Colon (tissue), 2 donors: Measurements from ENCODE around the gene DENND6B.
"Not testable (repeated sequence)": the region's sequence is repeated elsewhere in the genome, so short reads cannot be mapped to it uniquely, and the experiment has no call there.

ENCODE experiments used
- FAIRE-seq: peaks from 2 replicates; lab custom pipeline; 2012; peaks lifted over from hg19 to GRCh38; lab: Jason Lieb, UNC
- donor health status: control.
- donor health status: control.

DENND6B gene

GRCh38 chr22:50289151-50289941 lies 37.5 kb downstream of the DENND6B start:
- FAIRE-seq = no peak

GRCh38 chr22:50287731-50288130 lies 39.1 kb downstream of the DENND6B start:
- FAIRE-seq = no peak

GRCh38 chr22:50286701-50287318 lies 40.0 kb downstream of the DENND6B start:
- FAIRE-seq = no peak

GRCh38 chr22:50286275-50286674 lies 40.5 kb downstream of the DENND6B start:
- FAIRE-seq = no peak

- no peak for FAIRE-seq
Measured at GRCh38 chr22:50285568-50286229, 41.1 kb downstream of the DENND6B start.

- FAIRE-seq = no peak
Measured at GRCh38 chr22:50284479-50284878, 42.3 kb downstream of the DENND6B start.

GRCh38 chr22:50283821-50284220 lies 43.0 kb downstream of the DENND6B start:
- no peak for FAIRE-seq

GRCh38 chr22:50282361-50283155 lies 44.3 kb downstream of the DENND6B start:
- FAIRE-seq = no peak

GRCh38 chr22:50281957-50282356 lies 44.9 kb downstream of the DENND6B start:
- FAIRE-seq = no peak

GRCh38 chr22:50281384-50281760 lies 45.4 kb downstream of the DENND6B start:
- FAIRE-seq = no peak

GRCh38 chr22:50280708-50281383 lies 46.0 kb downstream of the DENND6B start:
- FAIRE-seq = no peak

- FAIRE-seq = no peak
Measured at GRCh38 chr22:50280022-50280707, 46.6 kb downstream of the DENND6B start.

GRCh38 chr22:50278956-50279619 lies 47.7 kb downstream of the DENND6B start:
- FAIRE-seq = no peak

- FAIRE-seq = no peak
Measured at GRCh38 chr22:50278461-50278860, 48.4 kb downstream of the DENND6B start.

- no peak for FAIRE-seq
Measured at GRCh38 chr22:50277761-50278160, 49.1 kb downstream of the DENND6B start.

- FAIRE-seq = no peak
Measured at GRCh38 chr22:50276143-50276542, 50.7 kb downstream of the DENND6B start.

GRCh38 chr22:50275181-50276055 lies 51.4 kb downstream of the DENND6B start:
- FAIRE-seq = no peak

- FAIRE-seq = no peak
Measured at GRCh38 chr22:50274771-50275170, 52.0 kb downstream of the DENND6B start.

GRCh38 chr22:50274311-50274710 lies 52.5 kb downstream of the DENND6B start:
- no peak for FAIRE-seq

GRCh38 chr22:50273781-50274180 lies 53.0 kb downstream of the DENND6B start:
- not testable (repeated sequence) for FAIRE-seq
